ENCODE data around the gene COX5A. TPM values are rescaled to one million over a fixed set of nuclear protein-coding genes. Genes with fewer than 3 reads are reported as not detected.
A peak's percentile ranks its signal among the peaks of the same experiment; 100 is the strongest.

Gene COX5A
- total RNA-seq, 4 donors from 2014 or later: 27.8 to 51.3 (median 32.1) TPM

DNA sequence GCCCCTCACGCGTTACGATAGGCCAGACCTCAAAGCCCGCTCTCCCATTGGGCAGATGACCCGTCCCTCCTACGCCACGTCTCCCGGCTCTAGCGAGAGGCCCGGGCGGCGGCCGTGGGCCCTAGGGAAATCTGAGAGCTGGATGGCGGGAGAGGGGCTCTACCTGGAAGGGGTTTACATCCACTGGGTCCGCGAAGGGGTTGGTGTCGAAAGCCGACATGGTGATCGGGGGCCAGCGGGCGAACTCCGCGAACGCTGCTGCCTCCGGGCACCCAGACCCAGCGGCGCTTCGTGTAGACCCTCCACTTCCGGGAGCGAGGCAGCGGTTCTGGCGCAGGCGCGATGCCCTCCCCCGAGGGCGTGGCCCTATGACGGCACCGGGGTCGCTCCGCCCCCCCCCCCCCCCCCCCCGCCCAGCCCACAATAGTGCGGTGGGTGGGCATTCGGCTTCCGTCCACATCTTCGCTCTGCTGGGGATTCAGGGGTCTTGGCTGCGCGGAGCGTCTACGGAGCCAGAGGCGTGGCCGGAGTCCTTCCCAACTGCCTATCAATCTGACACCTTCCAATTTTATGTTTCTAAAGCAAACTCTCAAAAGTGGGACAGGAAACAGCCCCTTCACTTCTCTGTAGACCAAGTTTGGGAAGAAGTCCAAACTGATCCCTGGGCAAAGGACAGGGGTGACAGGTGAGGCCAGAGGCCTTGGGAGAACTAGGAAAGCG is 64.7 kb downstream of the COX5A start, which contains the start of gene SCAMP2:
SCAMP2 (minus strand) TSS at position 330 of the 720 bp plus-strand sequence; CDS start at position 220, 110 bp downstream.
- TF ChIP-seq, protein P1, sequence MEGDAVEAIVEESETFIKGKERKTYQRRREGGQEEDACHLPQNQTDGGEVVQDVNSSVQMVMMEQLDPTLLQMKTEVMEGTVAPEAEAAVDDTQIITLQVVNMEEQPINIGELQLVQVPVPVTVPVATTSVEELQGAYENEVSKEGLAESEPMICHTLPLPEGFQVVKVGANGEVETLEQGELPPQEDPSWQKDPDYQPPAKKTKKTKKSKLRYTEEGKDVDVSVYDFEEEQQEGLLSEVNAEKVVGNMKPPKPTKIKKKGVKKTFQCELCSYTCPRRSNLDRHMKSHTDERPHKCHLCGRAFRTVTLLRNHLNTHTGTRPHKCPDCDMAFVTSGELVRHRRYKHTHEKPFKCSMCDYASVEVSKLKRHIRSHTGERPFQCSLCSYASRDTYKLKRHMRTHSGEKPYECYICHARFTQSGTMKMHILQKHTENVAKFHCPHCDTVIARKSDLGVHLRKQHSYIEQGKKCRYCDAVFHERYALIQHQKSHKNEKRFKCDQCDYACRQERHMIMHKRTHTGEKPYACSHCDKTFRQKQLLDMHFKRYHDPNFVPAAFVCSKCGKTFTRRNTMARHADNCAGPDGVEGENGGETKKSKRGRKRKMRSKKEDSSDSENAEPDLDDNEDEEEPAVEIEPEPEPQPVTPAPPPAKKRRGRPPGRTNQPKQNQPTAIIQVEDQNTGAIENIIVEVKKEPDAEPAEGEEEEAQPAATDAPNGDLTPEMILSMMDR (IDR thresholded peaks at IDR 0.05): peak in 1 of 5 experiments; percentile 39
- TF ChIP-seq POLR2A (IDR thresholded peaks at IDR 0.05) (peak; percentile 63 to 87), EP300 (IDR thresholded peaks at IDR 0.05) (peak in 1 of 2 donors; percentile 92)
- WGBS, 2 donors: 0% methylated on average over 25 to 29 of the region's 52 CpGs
- Histone ChIP-seq H3K27me3 (no peaks in the 10 kb centered on the region), H3K4me3 (peak within 1 kb of the TSS; percentile 69 to 76 (median 75)), H3K27ac (peak within 1 kb of the TSS; percentile 91 to 97 (median 92)), H3K36me3 (no peaks in the 10 kb centered on the region), H3K4me1 (peaks cover 0 to 51% (median 42%) of the 10 kb centered on the region in 4 donors), H3K9me3 (no peaks in the 10 kb centered on the region)
- DNase-seq (ENCODE audit: low spot score in 2 of 2): peak; percentile 85 to 90

DNA sequence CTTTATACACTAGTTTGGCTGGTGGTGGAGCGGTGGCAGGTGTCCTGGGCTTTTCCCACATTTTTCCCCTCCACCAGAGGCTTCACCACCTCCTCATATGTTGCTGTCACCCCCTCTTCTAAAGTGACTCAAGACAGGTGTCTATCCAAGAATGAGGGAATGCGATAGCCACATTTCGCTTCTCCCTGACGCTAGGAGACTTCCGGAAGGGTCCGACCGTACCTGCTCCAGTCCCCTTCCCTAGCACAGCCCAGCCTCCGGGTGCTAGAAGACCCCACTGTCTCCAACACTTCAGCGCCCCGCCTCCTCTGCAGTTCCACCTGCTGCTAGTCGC is 65.2 kb downstream of the COX5A start:
- Histone ChIP-seq H3K36me3 (no peaks in the 10 kb centered on the region), H3K4me1 (peaks cover 0 to 56% (median 47%) of the 10 kb centered on the region in 4 donors), H3K27me3 (no peaks in the 10 kb centered on the region), H3K4me3 (peak overlapping the region; percentile 69 to 76 (median 75)), H3K27ac (peak overlapping the region; percentile 91 to 97 (median 92)), H3K9me3 (no peaks in the 10 kb centered on the region)
- no peak for TF ChIP-seq EP300 (IDR thresholded peaks at IDR 0.05)
- TF ChIP-seq, protein P1 (IDR thresholded peaks at IDR 0.05): no peak
- no peak for TF ChIP-seq POLR2A (IDR thresholded peaks at IDR 0.05)
- 0 to 3% methylated on average over 11 of the region's 11 CpGs for WGBS, 2 donors
- no peak for DNase-seq (ENCODE audit: low spot score in 2 of 2)

DNA sequence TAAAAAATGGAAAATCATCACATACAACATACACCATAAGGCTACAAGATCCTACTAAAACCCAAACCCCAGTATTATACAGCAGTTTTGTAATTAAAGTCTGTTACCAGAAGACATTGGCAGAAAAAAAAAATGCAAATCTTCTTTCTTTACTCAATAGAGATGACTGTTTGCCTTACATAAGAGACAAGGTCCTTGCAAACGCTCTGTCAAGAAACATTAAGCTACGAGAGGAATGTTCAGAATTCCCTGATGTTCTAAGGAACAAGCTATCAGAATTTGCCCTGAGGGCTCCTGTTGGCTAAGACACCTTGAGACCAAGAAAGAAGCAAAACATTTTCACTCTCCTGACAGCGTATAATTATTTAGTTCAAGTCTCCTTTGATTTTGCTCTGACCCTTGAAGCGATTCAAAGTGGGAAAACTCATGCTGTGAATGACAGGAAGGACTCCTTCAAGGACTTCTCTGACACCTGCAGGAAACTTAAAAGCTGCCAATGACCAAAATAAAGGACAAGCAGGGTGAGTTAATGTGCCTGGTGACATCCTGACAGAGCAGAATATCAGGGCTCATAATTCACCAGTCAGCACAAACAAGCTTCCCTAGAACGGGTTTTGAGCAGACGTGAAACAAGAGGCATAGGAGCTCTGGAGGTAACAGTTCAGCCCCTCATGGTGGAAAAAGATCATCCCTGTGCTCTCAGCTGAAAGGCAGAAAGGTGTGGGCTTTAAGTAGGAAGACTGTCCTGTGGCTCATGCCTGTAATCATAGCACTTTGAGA is 67.2 kb downstream of the COX5A start:
- H3K4me3 ChIP-seq: peak overlapping the region in 1 of 4 donors; percentile 0
- TF ChIP-seq, protein P1 (IDR thresholded peaks at IDR 0.05): no peak
- TF ChIP-seq EP300 (IDR thresholded peaks at IDR 0.05) (peak in 1 of 2 donors; percentile 15), POLR2A (IDR thresholded peaks at IDR 0.05) (no peak)
- no peaks in the 10 kb centered on the region for H3K27me3 ChIP-seq
- DNase-seq (ENCODE audit: low spot score in 2 of 2): no peak
- peaks cover 0 to 5% (median 0%) of the 10 kb centered on the region in 3 donors for H3K36me3 ChIP-seq
- H3K27ac ChIP-seq: peak overlapping the region in 3 of 4 donors; percentile 67 to 93 (median 92)
- 31 to 46% methylated on average over 6 of the region's 6 CpGs for WGBS, 2 donors
- peaks cover 0 to 73% (median 64%) of the 10 kb centered on the region in 4 donors for H3K4me1 ChIP-seq
- no peaks in the 10 kb centered on the region for H3K9me3 ChIP-seq

Small RNA genes lying within 50 kb of the gene (small RNA-seq; reads per million reads assigned to genes)
- gene RF00019: not detected

Other genes starting within 250 kb of the COX5A start
- gene EDC3, start 242.0 kb downstream of the COX5A start, total RNA-seq: 10 to 100 TPM; 14.4 to 18.8 (median 17.2) TPM
- 1 to 10 TPM in 3 of 4 donors, under 1 TPM in 1; 0.44 to 5.1 (median 2.9) TPM for gene CYP1A1, start 212.5 kb downstream of the COX5A start, total RNA-seq
- gene CYP1A2, start 189.2 kb downstream of the COX5A start, total RNA-seq: not detected
- 10 to 100 TPM; 14.9 to 56.4 (median 24.5) TPM for gene CSK, start 156.0 kb downstream of the COX5A start, total RNA-seq
- gene LMAN1L, start 125.2 kb downstream of the COX5A start, total RNA-seq: under 1 TPM in 1 of 4 donors, not detected in 3; 0.42 TPM
- gene CPLX3, start 111.4 kb downstream of the COX5A start, total RNA-seq: not detected
- gene ULK3, start 94.9 kb downstream of the COX5A start, total RNA-seq: 10 to 100 TPM; 42.6 to 86.7 (median 48.9) TPM
- gene SCAMP2, start 64.7 kb downstream of the COX5A start, total RNA-seq: 10 to 100 TPM; 47.6 to 72.0 (median 65.7) TPM
- gene MPI, start 48.0 kb downstream of the COX5A start, total RNA-seq: 10 to 100 TPM; 42.4 to 79.3 (median 60.8) TPM
- 10 to 100 TPM; 59.4 to 84.6 (median 80.7) TPM for gene FAM219B, start 31.2 kb downstream of the COX5A start, total RNA-seq
- gene RPP25, start 18.7 kb upstream of the COX5A start, total RNA-seq: 10 to 100 TPM; 10.1 to 15.9 (median 13.0) TPM
- gene SCAMP5, start 57.5 kb upstream of the COX5A start, total RNA-seq: 10 to 100 TPM in 2 of 4 donors, 1 to 10 TPM in 2; 1.5 to 14.1 (median 8.8) TPM
- 10 to 100 TPM; 19.8 to 42.5 (median 36.4) TPM for gene PPCDC, start 85.5 kb upstream of the COX5A start, total RNA-seq